Measurements from ENCODE around the gene WNT1. TPM values are rescaled to one million over a fixed set of nuclear protein-coding genes. Genes with fewer than 3 reads are reported as not detected.

Gene WNT1
- total RNA-seq, 1 donor from 2014 or later: not detected

DNA sequence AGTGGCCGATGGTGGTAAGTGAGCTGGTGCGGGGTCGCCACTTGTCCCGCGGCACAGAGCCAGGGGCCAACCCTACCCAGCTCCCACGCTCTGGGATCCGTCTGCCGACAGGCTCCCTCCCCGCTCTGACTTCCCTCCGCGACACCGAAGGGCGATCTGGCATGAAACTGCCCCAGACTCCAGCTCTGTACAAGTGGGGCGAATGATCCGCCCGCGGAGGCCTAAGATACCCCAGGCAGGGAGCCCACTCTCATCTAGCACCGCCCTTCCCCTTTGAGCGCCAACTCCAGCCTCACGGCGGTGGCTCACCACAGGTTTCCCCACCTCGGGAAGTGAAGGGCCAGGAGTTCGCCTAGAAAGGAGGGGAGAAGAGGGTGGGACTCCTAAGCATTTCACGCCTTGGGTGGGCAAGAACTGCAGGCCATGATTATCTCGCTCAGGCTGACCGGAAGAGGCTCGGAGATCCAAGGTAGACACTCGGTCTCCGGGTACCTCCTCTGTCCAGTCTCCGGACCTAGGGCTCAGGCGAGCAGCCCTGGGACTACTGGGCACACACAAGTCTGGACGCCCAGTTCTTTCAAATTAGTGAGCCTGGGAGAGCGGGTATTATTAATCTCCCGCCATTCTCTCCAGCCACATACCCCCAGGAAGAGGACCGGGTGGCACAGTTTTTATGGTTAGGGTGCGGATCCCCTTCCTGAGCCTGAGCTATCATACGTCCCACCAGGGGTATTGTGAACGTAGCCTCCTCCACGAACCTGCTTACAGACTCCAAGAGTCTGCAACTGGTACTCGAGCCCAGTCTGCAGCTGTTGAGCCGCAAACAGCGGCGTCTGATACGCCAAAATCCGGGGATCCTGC lies 849 bp downstream of the WNT1 start:
- ATAC-seq: peak; percentile 1 to 6
- intact Hi-C loops (cut with DNase I): no loop called here
- Histone ChIP-seq H3K27me3 (ENCODE audit: low read depth) (peaks cover 92% of the 10 kb centered on the region), H3K9me3 (no peaks in the 10 kb centered on the region), H3K4me3 (peak overlapping the region; percentile 51), H3K36me3 (no peaks in the 10 kb centered on the region), H3K4me1 (peaks cover 44% of the 10 kb centered on the region), H3K27ac (no peak overlapping the region)
- no peak for TF ChIP-seq CTCF (IDR thresholded peaks at IDR 0.05)
- no peak for DNase-seq

DNA sequence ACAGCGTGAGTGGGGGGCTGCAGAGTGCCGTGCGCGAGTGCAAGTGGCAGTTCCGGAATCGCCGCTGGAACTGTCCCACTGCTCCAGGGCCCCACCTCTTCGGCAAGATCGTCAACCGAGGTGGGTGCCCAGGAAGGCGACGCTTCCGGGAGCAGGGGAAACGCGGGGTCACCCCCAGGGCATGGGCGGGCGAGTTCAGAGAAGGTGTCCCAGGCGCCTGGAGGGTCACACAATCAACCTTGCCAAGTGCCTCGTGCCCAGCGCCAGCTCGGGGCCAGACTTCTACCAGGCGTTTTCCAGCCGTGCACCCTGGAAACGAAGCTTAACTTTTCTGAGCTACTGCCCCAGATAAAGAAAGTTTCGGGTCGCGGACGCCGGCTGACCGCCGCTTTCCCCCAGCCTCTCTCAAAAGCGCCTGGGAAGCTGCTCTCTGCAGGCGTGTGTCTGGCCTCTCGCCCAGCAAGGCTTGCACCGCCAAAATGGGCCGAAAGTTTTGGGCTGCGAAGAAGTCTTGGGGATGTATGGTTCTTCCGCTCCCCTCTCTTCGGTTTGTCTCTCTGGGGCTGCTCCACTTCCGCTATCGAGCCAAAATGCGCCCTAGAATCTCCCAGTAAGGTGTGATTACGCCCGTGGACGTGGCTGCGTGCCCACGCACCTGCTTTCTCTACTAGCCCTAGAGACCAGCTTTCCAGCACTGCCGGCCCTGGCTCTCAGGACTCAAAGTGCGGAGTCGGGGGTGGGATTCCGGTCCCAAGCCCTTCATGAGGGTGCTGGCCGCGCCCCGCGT lies 1.7 kb downstream of the WNT1 start:
- peaks cover 44% of the 10 kb centered on the region for H3K4me1 ChIP-seq
- no peaks in the 10 kb centered on the region for H3K36me3 ChIP-seq
- H3K27ac ChIP-seq: no peak overlapping the region
- peak overlapping the region; percentile 51 for H3K4me3 ChIP-seq
- intact Hi-C loops (cut with DNase I): no loop called here
- H3K27me3 ChIP-seq (ENCODE audit: low read depth): peaks cover 93% of the 10 kb centered on the region
- H3K9me3 ChIP-seq: no peaks in the 10 kb centered on the region
- DNase-seq (no peak), ATAC-seq (peak; percentile 6 to 19)
- no peak for TF ChIP-seq CTCF (IDR thresholded peaks at IDR 0.05)

- DNase-seq (peak; percentile 58), ATAC-seq (peak; percentile 4 to 24)
- Histone ChIP-seq H3K4me3 (peak overlapping the region; percentile 51), H3K27ac (no peak overlapping the region), H3K9me3 (no peaks in the 10 kb centered on the region), H3K27me3 (ENCODE audit: low read depth) (peaks cover 95% of the 10 kb centered on the region), H3K36me3 (no peaks in the 10 kb centered on the region), H3K4me1 (peaks cover 44% of the 10 kb centered on the region)
- intact Hi-C loops (cut with DNase I): no loop called here
- TF ChIP-seq CTCF (IDR thresholded peaks at IDR 0.05): no peak
Measured at GRCh38 chr12:48980389-48980952, 2.3 kb downstream of the WNT1 start.

- peaks cover 44% of the 10 kb centered on the region for H3K4me1 ChIP-seq
- peak overlapping the region; percentile 51 for H3K4me3 ChIP-seq
- H3K27me3 ChIP-seq (ENCODE audit: low read depth): peaks cover 96% of the 10 kb centered on the region
- ATAC-seq: peak; percentile 38 to 60
- DNase-seq: peak; percentile 57
- peak; percentile 19 for TF ChIP-seq CTCF (IDR thresholded peaks at IDR 0.05)
- intact Hi-C loops (cut with DNase I): no loop called here
- no peaks in the 10 kb centered on the region for H3K9me3 ChIP-seq
- no peaks in the 10 kb centered on the region for H3K36me3 ChIP-seq
- H3K27ac ChIP-seq: no peak overlapping the region
Measured at GRCh38 chr12:48980953-48981756, 3.0 kb downstream of the WNT1 start.

- ATAC-seq: no peak
- H3K9me3 ChIP-seq: no peaks in the 10 kb centered on the region
- peak overlapping the region; percentile 51 for H3K4me3 ChIP-seq
- DNase-seq: no peak
- no peak overlapping the region for H3K27ac ChIP-seq
- intact Hi-C loops (cut with DNase I): no loop called here
- H3K4me1 ChIP-seq: peaks cover 44% of the 10 kb centered on the region
- H3K36me3 ChIP-seq: no peaks in the 10 kb centered on the region
- peaks cover 96% of the 10 kb centered on the region for H3K27me3 ChIP-seq (ENCODE audit: low read depth)
- no peak for TF ChIP-seq CTCF (IDR thresholded peaks at IDR 0.05)
Measured at GRCh38 chr12:48981757-48982157, 3.6 kb downstream of the WNT1 start.
